AG04449 (cell line): ENCODE data around the gene RIMS1.

Experiments
- CTCF ChIA-PET: fragments of 350-600 bp; formaldehyde crosslinking; extraction: SDS; loops from one replicate; lab custom pipeline; 2021; ENCODE audit warnings: antibody characterized with exemption; lab: Yijun Ruan, JAX
- POLR2A ChIA-PET: fragments of 400-600, 350-600 bp; formaldehyde crosslinking; extraction: SDS; loops from one replicate; lab custom pipeline; 2020; ENCODE audit warnings: antibody characterized with exemption, inconsistent platforms; lab: Yijun Ruan, JAX
- DNase-seq: peaks from one replicate; pipeline ENCODE4 v3.0.0-alpha.2; 2010; ENCODE audit warnings: low read depth, low spot score
- H3K4me3 ChIP-seq: 2 replicates; pipeline ENCODE4 v1.5.1; 2011; ENCODE audit warnings: low read depth, mild to moderate bottlenecking, control low read depth, low read length
- TF ChIP-seq, protein P1 (sequence below): IDR thresholded peaks from one replicate; pipeline ENCODE4 v1.5.1; 2011; ENCODE audit warnings: mild to moderate bottlenecking, moderate library complexity, low read length, control low read depth, inconsistent platforms; ENCODE audit not compliant: insufficient read depth; ENCODE audit errors: missing control alignments

The RIMS1 gene

DNA sequence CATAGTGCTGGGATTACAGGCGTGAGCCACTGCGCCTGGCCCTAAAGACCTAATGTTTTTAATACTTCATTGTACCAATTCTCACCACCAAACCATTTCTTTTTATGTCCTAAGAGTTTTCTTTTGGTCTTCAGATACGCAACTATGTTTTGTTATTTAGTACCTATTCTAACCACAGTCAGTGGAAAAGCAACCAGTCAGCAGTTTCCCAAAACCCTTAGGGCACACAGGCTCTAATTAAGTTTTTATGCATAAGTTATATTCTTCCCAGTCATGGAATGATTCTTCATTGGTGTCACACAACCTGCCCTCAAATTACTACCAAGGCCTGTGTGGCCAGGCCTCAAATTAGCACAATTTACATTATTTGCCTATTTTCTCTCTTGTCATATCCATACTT, 487.8 kb downstream of the RIMS1 start:
- no peak overlapping the region for H3K4me3 ChIP-seq
- no peak for DNase-seq

DNA sequence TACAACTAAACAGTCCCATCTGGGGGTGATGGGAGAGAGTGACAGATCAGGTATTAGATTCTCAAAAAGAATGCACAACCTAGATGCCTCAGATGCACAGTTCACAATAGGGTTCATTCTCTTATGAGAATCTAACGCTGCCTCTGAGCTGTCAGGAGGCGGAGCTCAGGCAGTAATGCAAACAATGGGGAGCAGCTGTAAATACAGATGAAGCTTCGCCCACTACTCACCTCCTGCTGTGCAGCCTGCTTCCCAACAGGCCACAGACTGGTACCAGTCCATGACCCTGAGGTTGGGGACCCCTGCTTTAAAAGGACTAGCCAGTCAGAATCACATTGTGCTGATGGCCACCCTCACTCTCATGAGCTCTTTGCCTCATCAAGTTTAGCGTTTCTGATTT, 488.5 kb downstream of the RIMS1 start:
- no peak for DNase-seq
- ChIA-PET POLR2A (no interaction called here), CTCF (interaction anchor here (1.8 kb wide), 1 partner anchor 9 kb away, joined by 4 read pairs; no protein-coding TSS in a partner anchor)
- H3K4me3 ChIP-seq = no peak overlapping the region
- TF ChIP-seq, protein P1, sequence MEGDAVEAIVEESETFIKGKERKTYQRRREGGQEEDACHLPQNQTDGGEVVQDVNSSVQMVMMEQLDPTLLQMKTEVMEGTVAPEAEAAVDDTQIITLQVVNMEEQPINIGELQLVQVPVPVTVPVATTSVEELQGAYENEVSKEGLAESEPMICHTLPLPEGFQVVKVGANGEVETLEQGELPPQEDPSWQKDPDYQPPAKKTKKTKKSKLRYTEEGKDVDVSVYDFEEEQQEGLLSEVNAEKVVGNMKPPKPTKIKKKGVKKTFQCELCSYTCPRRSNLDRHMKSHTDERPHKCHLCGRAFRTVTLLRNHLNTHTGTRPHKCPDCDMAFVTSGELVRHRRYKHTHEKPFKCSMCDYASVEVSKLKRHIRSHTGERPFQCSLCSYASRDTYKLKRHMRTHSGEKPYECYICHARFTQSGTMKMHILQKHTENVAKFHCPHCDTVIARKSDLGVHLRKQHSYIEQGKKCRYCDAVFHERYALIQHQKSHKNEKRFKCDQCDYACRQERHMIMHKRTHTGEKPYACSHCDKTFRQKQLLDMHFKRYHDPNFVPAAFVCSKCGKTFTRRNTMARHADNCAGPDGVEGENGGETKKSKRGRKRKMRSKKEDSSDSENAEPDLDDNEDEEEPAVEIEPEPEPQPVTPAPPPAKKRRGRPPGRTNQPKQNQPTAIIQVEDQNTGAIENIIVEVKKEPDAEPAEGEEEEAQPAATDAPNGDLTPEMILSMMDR = no peak

More for the DNA sequence above, 487.8 kb downstream of the RIMS1 start:
- TF ChIP-seq, protein P1 = no peak
- POLR2A ChIA-PET = no interaction called here
- CTCF ChIA-PET = interaction anchor here (1.8 kb wide), 1 partner anchor 8 kb away, joined by 4 read pairs; no protein-coding TSS in a partner anchor

DNA sequence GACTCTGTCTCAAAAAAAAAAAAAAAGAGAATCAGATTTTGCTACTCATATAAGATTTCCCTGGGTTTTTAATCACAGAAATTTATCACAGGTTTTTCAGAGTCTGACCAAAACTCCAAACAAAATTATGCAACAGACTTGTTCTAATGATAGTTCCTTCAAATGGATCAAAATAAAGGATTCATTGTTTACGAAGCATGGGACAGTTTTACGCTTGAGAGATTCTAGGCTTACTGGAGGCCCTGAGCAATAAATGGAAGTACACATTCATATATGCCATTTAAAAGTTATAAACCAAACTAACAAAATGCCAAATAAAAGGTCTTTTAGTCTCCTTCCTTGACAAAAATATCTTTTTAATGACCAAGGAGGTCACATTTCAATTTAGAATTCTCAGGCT, 490.4 kb downstream of the RIMS1 start:
- DNase-seq = no peak
- TF ChIP-seq, protein P1 = no peak
- ChIA-PET POLR2A (no interaction called here), CTCF (no interaction called here)
- no peak overlapping the region for H3K4me3 ChIP-seq

DNA sequence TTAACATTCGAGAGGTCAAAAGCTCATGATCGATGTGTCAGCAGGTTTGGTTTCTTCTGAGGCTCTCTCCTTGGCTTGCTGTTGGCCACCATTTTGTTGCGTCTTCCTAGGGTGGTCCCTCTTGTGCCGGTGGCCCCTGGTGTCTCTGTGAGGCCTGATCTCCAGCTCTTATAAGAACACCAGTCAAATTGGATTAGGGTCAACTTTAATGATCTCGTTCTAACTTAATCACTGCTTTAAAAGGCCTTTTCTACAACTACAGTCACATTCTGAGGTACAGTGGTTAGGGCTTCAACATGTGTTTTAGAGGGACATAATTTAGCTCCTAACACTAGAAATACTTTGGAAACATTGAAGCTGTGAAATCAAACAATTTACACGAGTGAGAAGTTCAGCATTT, 494.7 kb downstream of the RIMS1 start:
- CTCF ChIA-PET = interaction anchor here (1.0 kb wide), 1 partner anchor 31 kb away, joined by 3 read pairs; no protein-coding TSS in a partner anchor
- no peak overlapping the region for H3K4me3 ChIP-seq
- no peak for DNase-seq
- POLR2A ChIA-PET = no interaction called here
- TF ChIP-seq, protein P1 = no peak

DNA sequence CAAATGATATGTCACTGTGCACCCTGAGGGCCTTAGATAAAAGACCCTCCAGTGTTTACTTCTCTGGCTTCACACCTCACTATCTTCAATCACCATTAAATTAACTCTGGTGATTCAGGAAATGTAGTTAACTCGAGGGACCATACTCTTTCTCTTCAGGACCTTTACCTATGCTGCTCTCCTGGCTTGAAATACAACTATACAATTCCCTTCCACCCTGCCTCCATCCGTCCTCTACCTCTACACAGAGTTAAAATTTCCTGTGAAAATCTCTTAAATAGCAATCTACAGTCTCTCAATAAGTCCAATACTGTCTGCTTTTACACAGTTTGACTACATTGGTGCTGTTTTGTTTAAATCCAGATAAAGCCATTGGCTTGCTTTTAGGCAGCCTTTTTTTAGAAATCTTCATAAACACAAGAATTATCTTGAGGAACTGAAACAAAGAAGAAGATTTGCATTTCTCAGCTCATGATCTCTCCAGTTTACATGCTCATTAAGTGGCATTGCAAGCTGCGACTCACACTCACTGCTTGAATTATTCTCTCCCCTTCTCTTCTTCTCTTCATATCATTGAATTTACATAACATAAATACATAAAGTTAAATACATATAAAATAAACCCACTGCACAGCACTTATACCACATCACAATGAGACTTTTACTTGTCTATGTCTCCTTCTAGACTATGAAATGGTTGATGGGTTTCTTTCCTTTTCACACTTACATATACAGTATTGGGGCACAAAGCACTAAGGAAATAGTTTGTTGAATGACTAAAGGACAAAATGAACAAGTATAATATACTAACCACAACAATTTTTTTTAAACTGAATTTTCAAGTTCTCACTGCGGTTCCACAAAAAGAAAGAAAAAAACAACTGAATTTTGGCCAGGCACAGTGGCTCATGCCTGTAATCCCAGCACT, 496.5 kb downstream of the RIMS1 start:
- TF ChIP-seq, protein P1 = no peak
- POLR2A ChIA-PET = no interaction called here
- no peak overlapping the region for H3K4me3 ChIP-seq
- CTCF ChIA-PET = interaction anchor here (1.4 to 2.2 kb wide), 2 partner anchors 29 to 197 kb away, joined by 5 read pairs; no protein-coding TSS in a partner anchor
- no peak for DNase-seq

DNA sequence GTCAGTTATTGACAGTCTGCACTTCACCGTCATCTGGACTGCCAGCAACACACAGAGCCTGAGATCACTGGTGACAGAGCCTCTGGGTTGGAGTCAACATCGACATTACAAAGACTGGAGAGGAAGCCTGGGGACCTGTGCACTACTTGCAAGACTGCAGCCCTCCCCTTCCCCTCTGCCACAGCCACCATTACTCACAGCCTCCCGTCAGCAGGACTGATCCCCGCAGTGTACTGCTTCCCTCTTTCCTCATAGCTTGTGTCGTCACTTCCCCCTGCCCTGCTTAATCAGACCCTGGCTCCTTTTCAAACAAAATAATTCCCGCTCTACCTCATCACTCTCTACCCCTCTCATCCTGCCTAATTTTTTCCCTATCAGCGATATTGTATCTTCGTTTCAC, 500.0 kb downstream of the RIMS1 start:
- TF ChIP-seq, protein P1 = no peak
- no peak overlapping the region; the same call in 1 of the 2 replicates for H3K4me3 ChIP-seq
- DNase-seq = no peak

More for the DNA sequence above, 500.0 kb downstream of the RIMS1 start:
- POLR2A ChIA-PET = no interaction called here
- CTCF ChIA-PET = no interaction called here
